Pons (tissue), 1 donor: ENCODE data around the gene ISLR.
"Not testable (repeated sequence)": the region's sequence is repeated elsewhere in the genome, so short reads cannot be mapped to it uniquely, and the experiment has no call there.

Experiments used
- DNase-seq: peaks from one replicate; pipeline ENCODE4 v3.0.0-alpha.2; 2016; ENCODE audit warnings: low spot score

ISLR gene

GRCh38 chr15:74137537-74137894 lies 36.0 kb upstream of the ISLR start:
- no peak for DNase-seq

GRCh38 chr15:74138642-74139041 lies 34.9 kb upstream of the ISLR start:
- no peak for DNase-seq

- DNase-seq = no peak
Observed at GRCh38 chr15:74141591-74141990, 31.9 kb upstream of the ISLR start.

- no peak for DNase-seq
Observed at GRCh38 chr15:74144153-74144775, 29.2 kb upstream of the ISLR start.

GRCh38 chr15:74146277-74146800 lies 27.2 kb upstream of the ISLR start:
- no peak for DNase-seq

GRCh38 chr15:74147051-74147450 lies 26.5 kb upstream of the ISLR start:
- no peak for DNase-seq

GRCh38 chr15:74155766-74156417 lies 17.6 kb upstream of the ISLR start:
- no peak for DNase-seq

GRCh38 chr15:74156678-74157411 lies 16.7 kb upstream of the ISLR start:
- DNase-seq = peak; percentile 11

GRCh38 chr15:74157868-74158827 lies 15.4 kb upstream of the ISLR start:
- no peak for DNase-seq

- DNase-seq = no peak
Observed at GRCh38 chr15:74158855-74159650, 14.5 kb upstream of the ISLR start.

GRCh38 chr15:74159773-74160172 lies 13.7 kb upstream of the ISLR start:
- no peak for DNase-seq

- not testable (repeated sequence) for DNase-seq
Observed at GRCh38 chr15:74160390-74160789, 13.1 kb upstream of the ISLR start.

- not testable (repeated sequence) for DNase-seq
Observed at GRCh38 chr15:74162195-74162536, 11.3 kb upstream of the ISLR start.

GRCh38 chr15:74165461-74165860 lies 8.0 kb upstream of the ISLR start:
- no peak for DNase-seq

GRCh38 chr15:74167891-74168331 lies 5.6 kb upstream of the ISLR start:
- DNase-seq = no peak

- no peak for DNase-seq
Observed at GRCh38 chr15:74168711-74169126, 4.8 kb upstream of the ISLR start.

- no peak for DNase-seq
Observed at GRCh38 chr15:74170071-74170844, 3.3 kb upstream of the ISLR start.

GRCh38 chr15:74170875-74171578 lies 2.5 kb upstream of the ISLR start:
- no peak for DNase-seq

GRCh38 chr15:74171965-74172541 lies 1.5 kb upstream of the ISLR start:
- DNase-seq = no peak
